G401 (cell line): ENCODE measurements around the gene CDH16. TPM values are rescaled to one million over a fixed set of nuclear protein-coding genes. Genes with fewer than 3 reads are reported as not detected.

Source experiments
- DNase-seq: peaks from one replicate; pipeline ENCODE4 v3.0.0-alpha.2; 2015; ENCODE audit warnings: low spot score
- in situ Hi-C: cut with HindIII; loops from 2 replicates; pipeline ENCODE4 v1.10.0; 2016; ENCODE audit warnings: low sequenced_read_pairs, mixed read lengths
- total RNA-seq: library from RNA; depleted of rRNA; stranded (reverse); fragments of >200 nt; shearing (Covaris generic); gene quantifications from 2 replicates; pipeline ENCODE4 v1.2.3, GENCODE V29; 2014

CDH16 gene
- total RNA-seq, 1 experiment from 2014 or later = not detected

GRCh38 chr16:66916518-66916917 is 2.2 kb downstream of the CDH16 start:
- no peak for DNase-seq
- in situ Hi-C loops = no loop called here

- in situ Hi-C loops = no loop called here
- no peak for DNase-seq
Measured at GRCh38 chr16:66915041-66915440, 3.6 kb downstream of the CDH16 start.

- in situ Hi-C loops = no loop called here
- DNase-seq = no peak
Measured at GRCh38 chr16:66914541-66914940, 4.1 kb downstream of the CDH16 start.

GRCh38 chr16:66913711-66914110 is 5.0 kb downstream of the CDH16 start:
- no peak for DNase-seq
- in situ Hi-C loops = no loop called here

- in situ Hi-C loops = no loop called here
- DNase-seq = no peak
Measured at GRCh38 chr16:66913081-66913480, 5.6 kb downstream of the CDH16 start.

- in situ Hi-C loops = no loop called here
- DNase-seq = no peak
Measured at GRCh38 chr16:66911801-66912200, 6.9 kb downstream of the CDH16 start.

- DNase-seq = no peak
- in situ Hi-C loops = no loop called here
Measured at GRCh38 chr16:66911112-66911511, 7.6 kb downstream of the CDH16 start.

- DNase-seq = no peak
- in situ Hi-C loops = no loop called here
Measured at GRCh38 chr16:66910175-66910940, 8.3 kb downstream of the CDH16 start.

GRCh38 chr16:66908762-66909559 is 9.7 kb downstream of the CDH16 start:
- in situ Hi-C loops = no loop called here
- no peak for DNase-seq

- DNase-seq = no peak
- in situ Hi-C loops = no loop called here
Measured at GRCh38 chr16:66908116-66908515, 10.6 kb downstream of the CDH16 start.

GRCh38 chr16:66906916-66907836 is 11.5 kb downstream of the CDH16 start:
- no peak for DNase-seq
- in situ Hi-C loops = no loop called here

GRCh38 chr16:66905633-66906539 is 12.8 kb downstream of the CDH16 start:
- no peak for DNase-seq

GRCh38 chr16:66904846-66905632 is 13.6 kb downstream of the CDH16 start:
- in situ Hi-C loops = no loop called here
- no peak for DNase-seq

More at GRCh38 chr16:66905633-66906539, 12.8 kb downstream of the CDH16 start:
- in situ Hi-C loops = no loop called here

- no peak for DNase-seq
- in situ Hi-C loops = no loop called here
Measured at GRCh38 chr16:66904428-66904845, 14.2 kb downstream of the CDH16 start.

- no peak for DNase-seq
- in situ Hi-C loops = no loop called here
Measured at GRCh38 chr16:66903544-66904427, 14.9 kb downstream of the CDH16 start.

GRCh38 chr16:66902648-66903543 is 15.8 kb downstream of the CDH16 start:
- no peak for DNase-seq
- in situ Hi-C loops = no loop called here
